ENCODE data around the gene PITX2.

PITX2 gene

GRCh38 chr4:110621839-110622751, 782 bp downstream of the PITX2 start:
- no peak for DNase-seq

- no peak for DNase-seq
Observed at GRCh38 chr4:110621328-110621812, 1.5 kb downstream of the PITX2 start.

- no peak for DNase-seq
Observed at GRCh38 chr4:110620691-110621327, 2.1 kb downstream of the PITX2 start.

GRCh38 chr4:110620322-110620690, 2.6 kb downstream of the PITX2 start:
- no peak for DNase-seq

GRCh38 chr4:110619463-110620247, 3.2 kb downstream of the PITX2 start:
- no peak for DNase-seq

- DNase-seq, result no peak
Observed at GRCh38 chr4:110618581-110619462, 4.1 kb downstream of the PITX2 start.

GRCh38 chr4:110617646-110618580, 5.0 kb downstream of the PITX2 start:
- no peak for DNase-seq

- no peak for DNase-seq
Observed at GRCh38 chr4:110617075-110617640, 5.7 kb downstream of the PITX2 start.

- no peak for DNase-seq
Observed at GRCh38 chr4:110616238-110617074, 6.4 kb downstream of the PITX2 start.

GRCh38 chr4:110615353-110616237, 7.3 kb downstream of the PITX2 start:
- DNase-seq, result no peak

GRCh38 chr4:110614976-110615352, 7.9 kb downstream of the PITX2 start:
- DNase-seq, result no peak

GRCh38 chr4:110614173-110614963, 8.5 kb downstream of the PITX2 start:
- no peak for DNase-seq

GRCh38 chr4:110613745-110614144, 9.1 kb downstream of the PITX2 start:
- DNase-seq, result no peak

- no peak for DNase-seq
Observed at GRCh38 chr4:110612631-110613269, 10.1 kb downstream of the PITX2 start.

GRCh38 chr4:110611968-110612447, 10.9 kb downstream of the PITX2 start:
- no peak for DNase-seq

- no peak for DNase-seq
Observed at GRCh38 chr4:110610940-110611831, 11.7 kb downstream of the PITX2 start.

Data from activated T-cell treated with anti-CD3 and anti-CD28 coated beads, Interleukin-2, amount 50 U/mL, for 1 hour (primary cell).